ENCODE results near the gene CGB3.
"Not testable (repeated sequence)": the region's sequence is repeated elsewhere in the genome, so short reads cannot be mapped to it uniquely, and the experiment has no call there.

CGB3 gene

GRCh38 chr19:49022116-49022515 is 2.0 kb downstream of the CGB3 start:
- H3K27ac ChIP-seq, result no peak overlapping the region
- peaks cover 0 to 28% (median 22%) of the 10 kb centered on the region in 4 donors for H3K4me1 ChIP-seq
- intact Hi-C loops (cut with DNase I; ENCODE audit: low total_unique reads), result no loop called here
- TF ChIP-seq, protein P1, sequence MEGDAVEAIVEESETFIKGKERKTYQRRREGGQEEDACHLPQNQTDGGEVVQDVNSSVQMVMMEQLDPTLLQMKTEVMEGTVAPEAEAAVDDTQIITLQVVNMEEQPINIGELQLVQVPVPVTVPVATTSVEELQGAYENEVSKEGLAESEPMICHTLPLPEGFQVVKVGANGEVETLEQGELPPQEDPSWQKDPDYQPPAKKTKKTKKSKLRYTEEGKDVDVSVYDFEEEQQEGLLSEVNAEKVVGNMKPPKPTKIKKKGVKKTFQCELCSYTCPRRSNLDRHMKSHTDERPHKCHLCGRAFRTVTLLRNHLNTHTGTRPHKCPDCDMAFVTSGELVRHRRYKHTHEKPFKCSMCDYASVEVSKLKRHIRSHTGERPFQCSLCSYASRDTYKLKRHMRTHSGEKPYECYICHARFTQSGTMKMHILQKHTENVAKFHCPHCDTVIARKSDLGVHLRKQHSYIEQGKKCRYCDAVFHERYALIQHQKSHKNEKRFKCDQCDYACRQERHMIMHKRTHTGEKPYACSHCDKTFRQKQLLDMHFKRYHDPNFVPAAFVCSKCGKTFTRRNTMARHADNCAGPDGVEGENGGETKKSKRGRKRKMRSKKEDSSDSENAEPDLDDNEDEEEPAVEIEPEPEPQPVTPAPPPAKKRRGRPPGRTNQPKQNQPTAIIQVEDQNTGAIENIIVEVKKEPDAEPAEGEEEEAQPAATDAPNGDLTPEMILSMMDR (IDR thresholded peaks at IDR 0.05), result no peak
- H3K36me3 ChIP-seq, result no peaks in the 10 kb centered on the region
- H3K4me3 ChIP-seq, result no peak overlapping the region
- peaks cover 0 to 26% of the 10 kb centered on the region in 2 donors for H3K27me3 ChIP-seq
- DNase-seq, result no peak
- H3K9me3 ChIP-seq, result no peaks in the 10 kb centered on the region

DNA sequence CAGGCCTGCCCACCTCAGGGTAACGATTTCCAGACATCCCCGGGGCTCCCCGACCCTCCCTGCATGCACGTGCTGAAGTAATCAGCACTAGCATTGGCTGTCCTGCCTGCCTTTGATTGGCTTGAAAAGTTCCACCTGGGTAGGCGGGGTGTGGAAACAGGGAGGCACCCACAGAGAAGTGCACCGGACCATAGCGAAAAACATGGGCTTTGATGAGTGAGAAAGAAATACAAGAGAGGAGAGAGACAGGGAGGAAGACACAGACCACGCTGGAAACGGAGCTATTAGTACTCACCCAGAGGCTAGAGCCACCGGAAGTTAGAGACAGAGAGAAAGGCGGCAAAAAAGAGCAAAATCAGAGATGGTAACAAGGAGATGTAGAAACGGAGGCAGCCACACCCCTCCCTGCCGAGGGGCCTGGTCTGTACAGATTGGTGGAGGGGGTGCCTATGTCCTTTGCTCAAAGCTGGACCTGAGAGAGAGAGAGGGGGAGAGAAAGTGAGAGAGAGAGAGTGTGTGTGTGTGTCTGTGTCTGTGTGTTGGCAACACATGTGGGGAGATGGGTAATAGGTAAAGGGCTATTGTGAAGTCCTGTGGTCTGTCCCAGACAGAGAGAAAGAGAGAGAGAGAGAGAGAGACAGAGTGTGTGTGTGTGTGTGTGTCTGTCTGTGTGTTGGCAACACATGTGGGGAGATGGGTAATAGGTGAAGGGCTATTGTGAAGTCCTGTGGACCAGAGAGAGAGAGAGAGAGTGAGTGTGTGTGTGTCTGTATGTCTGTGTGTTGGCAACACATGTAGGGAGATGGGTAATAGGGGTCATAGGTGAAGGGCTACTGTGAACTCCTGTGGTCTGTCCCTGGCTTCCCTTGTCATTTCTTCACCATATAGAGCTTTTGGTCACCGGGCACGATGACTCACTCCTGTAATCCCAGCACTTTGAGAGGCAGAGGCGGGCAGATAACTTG is 2.9 kb downstream of the CGB3 start:
- peaks cover 0 to 2% (median 0%) of the 10 kb centered on the region in 3 donors for H3K36me3 ChIP-seq
- no peak overlapping the region for H3K4me3 ChIP-seq
- peaks cover 0 to 26% of the 10 kb centered on the region in 2 donors for H3K27me3 ChIP-seq
- TF ChIP-seq, protein P1 (IDR thresholded peaks at IDR 0.05), result no peak
- intact Hi-C loops (cut with DNase I; ENCODE audit: low total_unique reads), result no loop called here
- peaks cover 0 to 28% (median 22%) of the 10 kb centered on the region in 4 donors for H3K4me1 ChIP-seq
- DNase-seq, result no peak
- H3K27ac ChIP-seq, result no peak overlapping the region
- H3K9me3 ChIP-seq, result no peaks in the 10 kb centered on the region

GRCh38 chr19:49020342-49020741 is 3.8 kb downstream of the CGB3 start:
- Histone ChIP-seq H3K9me3 (no peaks in the 10 kb centered on the region), H3K4me1 (peaks cover 0 to 28% (median 22%) of the 10 kb centered on the region in 4 donors)
- no peak for DNase-seq

DNA sequence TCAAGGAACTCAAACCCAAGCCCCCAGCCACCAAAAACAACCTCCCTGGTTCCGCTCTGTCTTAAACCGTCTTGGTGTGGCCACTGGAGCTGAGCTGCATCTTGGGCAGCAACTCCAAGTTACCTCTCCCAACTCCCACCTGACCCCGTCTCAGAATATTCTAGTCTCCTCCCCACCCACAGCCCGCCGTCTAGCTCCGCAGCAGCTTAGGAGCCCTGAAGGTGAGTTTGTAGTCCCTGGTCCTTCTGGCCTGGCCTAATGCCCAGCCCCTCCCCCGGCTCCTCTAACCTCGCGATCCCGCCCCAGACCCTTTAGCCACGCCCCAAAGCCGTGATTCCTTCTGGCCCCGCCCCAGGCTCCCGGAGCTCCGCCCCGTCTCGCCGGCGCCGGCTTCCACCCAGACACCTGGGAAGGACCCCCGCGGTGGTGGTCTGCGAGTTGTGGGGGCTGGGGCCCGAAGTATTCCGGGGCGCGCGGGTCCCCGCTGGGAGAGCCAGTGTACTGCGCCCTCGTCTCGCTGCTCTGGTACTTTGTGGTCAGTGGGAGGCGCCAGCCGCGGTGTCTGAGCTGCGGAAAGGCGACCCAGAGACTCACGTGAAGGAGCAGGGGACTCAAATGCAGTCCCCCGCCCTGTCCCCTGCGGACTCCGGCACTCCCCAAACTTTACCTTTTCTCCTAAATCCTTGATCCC is 4.7 kb downstream of the CGB3 start:
- H3K36me3 ChIP-seq, result peaks cover 7 to 21% (median 18%) of the 10 kb centered on the region in 3 donors
- peaks cover 0 to 26% of the 10 kb centered on the region in 2 donors for H3K27me3 ChIP-seq
- H3K4me3 ChIP-seq, result peak overlapping the region; percentile 37 to 56
- H3K4me1 ChIP-seq, result peaks cover 0 to 28% (median 22%) of the 10 kb centered on the region in 4 donors
- TF ChIP-seq, protein P1 (IDR thresholded peaks at IDR 0.05), result no peak
- DNase-seq, result no peak
- intact Hi-C loops (cut with DNase I; ENCODE audit: low total_unique reads), result no loop called here
- no peaks in the 10 kb centered on the region for H3K9me3 ChIP-seq
- H3K27ac ChIP-seq, result no peak overlapping the region

More at GRCh38 chr19:49020342-49020741, 3.8 kb downstream of the CGB3 start:
- Histone ChIP-seq H3K4me3 (no peak overlapping the region), H3K27ac (no peak overlapping the region), H3K36me3 (peaks cover 0 to 11% (median 8%) of the 10 kb centered on the region in 3 donors), H3K27me3 (peaks cover 0 to 26% of the 10 kb centered on the region in 2 donors)
- TF ChIP-seq, protein P1 (IDR thresholded peaks at IDR 0.05), result no peak
- intact Hi-C loops (cut with DNase I; ENCODE audit: low total_unique reads), result no loop called here

GRCh38 chr19:49018388-49019241 is 5.5 kb downstream of the CGB3 start:
- H3K9me3 ChIP-seq; intact Hi-C loops (cut with DNase I; ENCODE audit: low total_unique reads); DNase-seq; H3K27ac ChIP-seq: not testable (repeated sequence)
- Histone ChIP-seq H3K4me1 (peaks cover 0 to 28% (median 22%) of the 10 kb centered on the region in 4 donors), H3K36me3 (peaks cover 9 to 28% (median 22%) of the 10 kb centered on the region in 3 donors), H3K4me3 (peak overlapping the region; percentile 37 to 56), H3K27me3 (peaks cover 0 to 26% of the 10 kb centered on the region in 2 donors)

Data from tibial artery (tissue), 4 donors.